Glutamatergic neuron (in vitro differentiated cells): ENCODE measurements around the gene NMRK1. TPM values are rescaled to one million over a fixed set of nuclear protein-coding genes. Genes with fewer than 3 reads are reported as not detected.

Experiments
- DNase-seq: peaks from one replicate; pipeline ENCODE4 v3.0.0; 2022
- H3K27ac Mint-ChIP-seq: one replicate; pipeline ENCODE4 v1.8.0; 2020; ENCODE audit warnings: mild to moderate bottlenecking, mixed read lengths, inconsistent platforms; ENCODE audit not compliant: unreplicated experiment
- H3K27me3 Mint-ChIP-seq: one replicate; pipeline ENCODE4 v1.8.0; 2020; ENCODE audit warnings: mild to moderate bottlenecking, moderate library complexity, mixed read lengths, inconsistent platforms; ENCODE audit not compliant: unreplicated experiment
- H3K36me3 Mint-ChIP-seq: one replicate; pipeline ENCODE4 v1.8.0; 2020; ENCODE audit warnings: mild to moderate bottlenecking, mixed read lengths, inconsistent platforms; ENCODE audit not compliant: unreplicated experiment
- H3K4me1 Mint-ChIP-seq: one replicate; pipeline ENCODE4 v1.8.0; 2020; ENCODE audit warnings: mild to moderate bottlenecking, low read depth, mixed read lengths, inconsistent platforms; ENCODE audit not compliant: unreplicated experiment
- H3K4me3 Mint-ChIP-seq: one replicate; pipeline ENCODE4 v1.8.0; 2020; ENCODE audit warnings: mild to moderate bottlenecking, mixed read lengths, inconsistent platforms; ENCODE audit not compliant: unreplicated experiment
- H3K9me3 Mint-ChIP-seq: one replicate; pipeline ENCODE4 v1.8.0; 2020; ENCODE audit warnings: mild to moderate bottlenecking, moderate library complexity, mixed read lengths, inconsistent platforms; ENCODE audit not compliant: unreplicated experiment
- CTCF ChIP-seq: fragments of 200-600 bp; sonication (generic); IDR thresholded peaks from one replicate; pipeline ENCODE4 v1.5.0; 2021; ENCODE audit not compliant: partially characterized antibody, unreplicated experiment
- total RNA-seq: library from RNA; stranded (reverse); fragmentation: NEBNext Ultra II Directional; extraction: Animal tissue kit (Norgen Biotek cat#: 25700); gene quantifications from one replicate; pipeline ENCODE4 v1.2.1, GENCODE V29; 2021; ENCODE audit not compliant: unreplicated experiment

The NMRK1 gene
- total RNA-seq, 1 donor from 2014 or later: 6.1 TPM

DNA sequence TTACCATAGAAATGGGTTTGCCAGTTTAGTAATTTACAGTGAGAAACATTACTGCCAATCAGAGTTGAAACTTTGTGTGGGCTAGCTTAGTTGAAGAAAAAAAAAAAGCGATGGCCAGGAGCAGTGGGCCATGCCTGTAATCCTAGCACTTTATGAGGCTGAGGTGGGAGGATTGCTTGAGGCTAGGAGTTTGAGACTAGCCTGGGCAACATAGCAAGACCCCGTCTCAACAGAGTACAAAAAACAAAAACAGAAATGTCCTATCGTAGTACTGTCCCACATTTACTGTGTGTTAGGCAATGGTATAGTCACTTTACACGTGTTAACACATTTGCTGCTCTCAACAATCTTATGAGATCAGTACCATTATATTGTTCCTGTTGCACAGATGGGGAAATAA is 2.6 kb upstream of the NMRK1 start:
- TF ChIP-seq CTCF: no peak
- Mint-ChIP-seq H3K27me3 (peaks cover 7% of the 10 kb centered on the region), H3K4me3 (peak overlapping the region; percentile 98), H3K4me1 (peaks cover 39% of the 10 kb centered on the region), H3K27ac (no peak overlapping the region), H3K36me3 (no peaks in the 10 kb centered on the region), H3K9me3 (peaks cover 10% of the 10 kb centered on the region)
- DNase-seq: no peak

GRCh38 chr9:75089373-75089766 is 1.4 kb upstream of the NMRK1 start:
- Mint-ChIP-seq H3K27me3 (peaks cover 7% of the 10 kb centered on the region), H3K9me3 (peaks cover 12% of the 10 kb centered on the region), H3K27ac (peak overlapping the region; percentile 77), H3K4me3 (peak overlapping the region; percentile 98), H3K36me3 (no peaks in the 10 kb centered on the region), H3K4me1 (peaks cover 43% of the 10 kb centered on the region)
- no peak for DNase-seq
- no peak for TF ChIP-seq CTCF

DNA sequence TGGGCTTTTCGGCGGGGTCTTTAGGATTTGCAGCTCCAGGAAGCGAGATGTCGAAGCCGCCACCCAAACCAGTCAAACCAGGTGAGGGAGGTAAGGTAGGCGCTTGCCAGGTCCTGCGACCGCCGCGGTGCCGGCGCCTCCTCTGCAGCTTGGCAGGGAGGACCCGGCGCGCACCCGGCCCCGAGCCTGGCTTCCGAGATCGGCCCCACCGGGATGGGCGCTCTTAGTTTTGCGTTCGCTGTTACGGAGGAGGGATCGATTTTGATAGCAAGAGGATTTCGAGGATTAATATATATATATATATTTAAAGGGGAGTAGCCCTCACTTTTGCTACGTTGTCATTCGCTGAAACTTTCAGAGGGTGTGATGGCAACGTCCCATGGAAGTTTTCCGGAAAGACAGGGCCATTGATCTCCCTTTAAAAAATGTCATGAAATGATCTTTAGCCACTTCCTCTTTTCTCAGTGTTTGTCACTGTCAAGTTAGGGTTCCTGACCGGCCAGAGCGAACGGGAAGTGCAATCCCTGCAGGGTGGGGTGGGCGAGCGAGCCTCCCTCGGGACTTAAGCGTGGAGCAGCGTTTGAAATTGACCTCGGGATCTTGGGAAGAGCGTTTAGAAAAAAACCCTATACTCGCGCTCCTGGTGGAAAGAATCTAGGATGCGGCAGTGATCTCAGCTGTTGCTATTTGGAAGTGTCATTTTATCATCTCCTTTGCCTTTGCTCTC is 854 bp upstream of the NMRK1 start:
- no peak for TF ChIP-seq CTCF
- DNase-seq: peak; percentile 41
- Mint-ChIP-seq H3K9me3 (peaks cover 12% of the 10 kb centered on the region), H3K4me3 (peak overlapping the region; percentile 98), H3K36me3 (no peaks in the 10 kb centered on the region), H3K27me3 (peaks cover 7% of the 10 kb centered on the region), H3K27ac (peak overlapping the region; percentile 77), H3K4me1 (peaks cover 41% of the 10 kb centered on the region)

DNA sequence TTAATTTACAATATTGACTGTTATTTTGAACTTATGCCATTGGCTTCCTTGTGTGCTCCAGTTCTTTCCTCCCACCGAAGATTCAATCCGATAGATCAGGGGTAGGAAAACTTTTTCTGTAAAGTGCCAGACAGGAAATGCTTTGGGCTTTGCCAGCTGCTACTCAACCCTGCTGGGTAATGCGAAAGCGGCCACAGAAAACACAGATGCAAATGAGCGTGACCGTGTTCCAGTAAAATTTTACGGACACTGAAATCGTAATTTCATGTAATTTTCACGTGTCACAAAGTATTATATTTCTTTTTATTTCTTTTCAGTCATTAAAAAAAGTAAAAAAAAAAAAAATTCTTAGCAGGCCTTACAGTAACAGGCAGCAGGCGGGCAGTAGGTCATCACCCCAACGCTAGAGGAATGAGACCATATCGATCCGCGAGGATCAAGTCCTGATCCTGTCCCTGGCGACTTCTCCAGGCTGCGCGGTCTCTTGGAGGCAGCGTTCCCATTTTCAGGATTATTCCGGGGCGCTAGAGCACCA is 599 bp downstream of the NMRK1 start:
- peaks cover 35% of the 10 kb centered on the region for H3K4me1 Mint-ChIP-seq
- H3K27ac Mint-ChIP-seq: peak overlapping the region; percentile 71
- peaks cover 3% of the 10 kb centered on the region for H3K27me3 Mint-ChIP-seq
- DNase-seq: peak; percentile 62
- no peak for TF ChIP-seq CTCF
- H3K36me3 Mint-ChIP-seq: no peaks in the 10 kb centered on the region
- peak overlapping the region; percentile 90 for H3K4me3 Mint-ChIP-seq
- peaks cover 7% of the 10 kb centered on the region for H3K9me3 Mint-ChIP-seq
